Inferior parietal cortex (tissue), 1 donor: ENCODE results near the gene PTPRN2.
"Not testable (repeated sequence)": the region's sequence is repeated elsewhere in the genome, so short reads cannot be mapped to it uniquely, and the experiment has no call there.

Experiments used
- DNase-seq: peaks from one replicate; pipeline ENCODE4 v3.0.0-alpha.2; 2016; ENCODE audit errors: extremely low spot score

The PTPRN2 gene

DNA sequence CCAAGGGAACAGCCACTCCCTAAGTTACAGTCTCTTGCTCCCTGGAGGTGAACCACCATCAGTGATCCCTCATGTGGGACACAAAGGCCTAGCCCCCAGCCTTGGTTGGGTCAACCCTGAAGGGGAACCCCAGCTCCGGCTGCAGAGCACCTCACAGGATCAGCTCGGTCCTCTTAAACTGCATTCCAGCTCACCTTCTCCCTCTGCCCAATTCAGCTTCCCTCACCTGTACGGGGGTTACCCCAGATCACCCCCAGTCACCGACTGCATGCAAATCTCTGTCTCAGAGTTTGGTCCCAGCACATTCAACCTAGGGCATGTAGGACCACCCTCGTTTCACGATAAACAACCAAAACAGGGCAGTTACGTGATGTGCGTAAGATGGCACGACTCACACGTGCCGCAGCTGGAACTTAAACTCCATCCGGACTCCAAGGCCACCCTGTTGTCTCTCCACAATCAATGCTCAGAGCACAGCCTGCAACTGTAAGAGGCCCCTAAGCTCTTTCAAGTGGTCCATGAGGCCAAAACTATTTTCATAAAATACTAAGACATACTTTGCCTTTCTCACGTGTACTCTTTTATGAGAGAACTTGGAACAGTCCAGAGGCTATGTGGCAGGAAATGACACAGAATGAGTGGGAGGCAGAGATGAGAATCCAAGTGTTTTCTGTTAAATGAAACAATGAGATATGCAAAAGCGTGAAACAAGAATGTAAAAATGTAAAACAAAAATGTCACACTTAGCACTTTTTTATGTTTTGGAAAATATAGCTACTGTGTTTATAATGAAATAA, 285.2 kb downstream of the PTPRN2 start:
- no peak for DNase-seq

DNA sequence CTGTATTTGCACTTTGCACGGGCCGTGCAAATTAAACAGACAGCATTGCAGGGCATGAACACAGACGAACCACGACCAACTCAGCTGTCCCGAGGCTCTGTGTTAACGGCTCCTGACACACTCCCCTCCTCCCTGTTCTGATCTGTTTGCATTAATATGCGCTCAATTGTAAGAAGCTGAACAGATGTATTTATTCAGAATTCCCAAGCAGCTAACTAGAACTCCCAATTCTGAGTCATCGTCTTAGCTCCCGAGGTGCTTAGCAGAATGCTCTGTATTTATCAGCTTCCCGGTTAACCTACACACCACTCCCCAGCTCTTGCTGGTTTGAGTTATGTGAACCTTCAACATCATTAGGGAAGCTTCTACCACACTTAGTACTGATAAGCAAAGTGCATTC, 286.4 kb downstream of the PTPRN2 start:
- DNase-seq = no peak

DNA sequence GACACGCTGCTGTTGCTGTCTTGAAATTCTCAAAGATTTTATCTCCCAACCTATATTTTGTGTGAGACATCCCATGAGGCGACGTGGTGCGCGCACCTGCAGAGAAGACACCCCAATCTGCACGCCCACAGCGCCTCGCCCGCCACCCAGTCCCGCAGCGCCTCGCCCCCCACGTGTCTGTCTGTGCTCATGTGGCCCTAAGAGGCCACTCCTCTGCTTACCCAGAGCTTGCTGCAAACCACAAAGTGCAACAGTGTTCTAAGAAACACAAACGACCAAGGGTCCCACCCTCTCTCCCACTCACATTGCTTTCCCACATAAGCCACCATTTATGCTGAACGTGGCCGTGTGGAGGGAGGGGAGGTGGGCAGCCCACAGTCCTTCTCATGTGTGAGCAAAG, 287.2 kb downstream of the PTPRN2 start:
- DNase-seq = no peak

DNA sequence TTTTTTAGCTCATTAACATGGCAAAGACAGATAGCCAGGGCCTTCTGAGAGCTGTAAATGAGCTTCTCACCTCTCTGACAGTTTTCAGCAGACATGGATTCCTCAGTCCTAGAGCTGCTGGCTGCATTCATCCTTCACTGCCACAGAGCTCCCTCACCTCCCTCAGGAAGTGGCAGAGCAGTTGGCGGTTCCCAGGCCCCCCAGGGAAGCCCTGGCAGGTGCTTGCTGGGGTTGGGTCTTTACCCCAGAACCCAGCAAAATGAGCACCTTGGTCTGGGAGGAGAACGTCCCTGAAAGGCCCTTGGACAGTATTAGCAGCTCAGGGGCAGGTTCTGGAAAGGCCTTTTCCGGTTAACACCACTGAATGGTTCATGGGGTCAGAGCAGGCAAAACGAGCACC, 288.0 kb downstream of the PTPRN2 start:
- DNase-seq = no peak

DNA sequence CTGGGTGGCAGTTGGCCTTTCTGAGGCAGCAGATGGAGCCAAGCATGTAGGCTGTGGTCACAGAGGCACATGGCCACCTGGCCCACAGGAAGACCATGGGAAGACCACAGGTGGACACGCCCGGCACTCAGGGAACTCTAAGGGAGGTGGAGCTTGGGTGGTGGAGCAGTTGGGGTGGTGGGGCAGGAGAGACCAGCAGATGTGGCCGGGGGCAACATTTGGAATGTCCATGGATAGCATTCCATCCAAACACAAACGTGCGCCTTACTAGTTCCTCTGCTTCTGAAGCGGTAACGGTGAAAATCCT, 290.9 kb downstream of the PTPRN2 start:
- DNase-seq = no peak

DNA sequence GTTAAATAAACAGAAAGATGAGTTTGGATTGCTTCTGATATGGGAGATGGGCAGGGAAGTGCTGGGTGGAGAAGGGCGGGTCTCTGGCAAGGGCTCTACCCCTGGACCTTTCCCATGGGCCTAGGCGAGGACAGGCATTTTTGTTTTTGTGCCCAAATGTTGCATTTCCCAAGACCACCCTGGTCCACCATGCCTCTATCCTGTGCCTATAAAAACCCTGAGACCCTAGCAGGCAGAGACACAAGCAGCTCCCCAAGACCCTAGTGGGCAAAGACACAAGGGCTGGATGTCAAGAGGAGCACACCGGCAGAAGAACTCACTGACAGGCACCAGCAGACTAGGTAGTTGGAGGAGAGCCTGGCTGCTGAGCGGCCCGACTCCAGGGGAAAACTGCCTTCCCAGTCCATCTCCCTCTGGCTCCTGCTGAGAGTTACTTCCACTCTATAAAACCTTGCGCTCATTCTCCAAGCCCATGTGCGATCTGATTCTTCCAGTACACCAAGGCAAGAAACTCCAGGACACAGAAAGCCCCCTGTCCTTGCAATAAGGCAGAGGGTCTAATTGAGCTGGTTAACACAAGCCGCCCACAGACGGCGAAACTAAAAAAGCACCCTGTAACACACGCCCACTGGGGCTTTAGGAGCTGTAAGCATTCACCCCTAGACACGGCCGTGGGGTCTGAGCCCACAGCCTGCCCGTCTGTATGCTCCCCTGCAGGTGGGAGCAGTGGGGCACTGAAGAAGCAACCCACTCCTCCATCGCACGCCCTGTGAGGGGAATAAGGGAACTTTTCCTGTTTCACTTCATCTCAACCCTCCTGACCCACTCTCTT, 291.4 kb downstream of the PTPRN2 start:
- DNase-seq = no peak

DNA sequence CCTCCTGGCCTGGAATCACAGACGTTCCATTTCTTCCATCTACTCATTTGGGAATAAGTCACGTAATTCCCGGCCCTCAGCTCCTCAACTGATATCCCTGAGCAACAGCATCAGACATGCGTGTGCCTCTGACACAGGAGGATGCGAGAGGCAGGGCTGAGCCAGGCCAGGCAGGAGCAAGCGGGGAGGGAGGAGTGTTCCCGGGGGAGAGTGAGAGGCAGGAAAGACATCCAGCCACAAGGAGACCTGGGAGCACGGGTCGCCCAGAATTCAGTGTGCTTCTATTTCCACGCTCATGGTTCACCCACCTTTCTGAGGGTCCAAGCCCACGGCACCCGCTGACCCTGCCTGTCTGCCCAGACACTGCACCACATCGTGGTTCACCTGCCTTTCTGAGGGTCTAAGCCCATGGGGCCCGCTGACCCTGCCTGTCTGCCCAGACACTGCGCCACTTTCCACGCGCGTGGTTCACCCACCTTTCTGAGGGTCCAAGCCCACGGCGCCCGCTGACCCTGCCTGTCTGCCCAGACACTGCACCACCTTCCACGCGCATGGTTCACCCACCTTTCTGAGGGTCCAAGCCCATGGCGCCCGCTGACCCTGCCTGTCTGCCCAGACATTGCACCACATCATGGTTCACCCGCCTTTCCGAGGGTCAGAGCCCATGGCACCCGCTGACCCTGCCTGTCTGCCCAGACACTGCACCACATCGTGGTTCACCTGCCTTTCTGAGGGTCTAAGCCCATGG, 293.0 kb downstream of the PTPRN2 start:
- DNase-seq = not testable (repeated sequence)

DNA sequence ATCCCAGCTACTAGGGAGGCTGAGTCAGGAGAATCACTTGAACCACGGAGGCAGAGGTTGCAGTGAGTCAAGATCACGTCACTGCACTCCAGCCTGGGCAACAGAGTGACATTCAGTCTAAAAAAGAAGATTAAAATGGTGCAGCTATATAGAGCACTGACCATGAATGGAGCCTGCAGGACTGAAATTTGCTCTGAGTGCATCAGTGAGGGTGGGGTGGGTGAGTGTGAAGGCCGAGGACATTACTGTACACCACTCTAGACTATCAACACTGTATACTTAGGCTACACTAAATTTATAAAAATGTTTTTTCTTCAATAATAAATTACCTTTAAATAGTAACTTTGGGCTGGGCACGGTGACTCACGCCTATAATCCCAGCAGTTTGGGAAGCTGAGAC, 294.7 kb downstream of the PTPRN2 start:
- no peak for DNase-seq

DNA sequence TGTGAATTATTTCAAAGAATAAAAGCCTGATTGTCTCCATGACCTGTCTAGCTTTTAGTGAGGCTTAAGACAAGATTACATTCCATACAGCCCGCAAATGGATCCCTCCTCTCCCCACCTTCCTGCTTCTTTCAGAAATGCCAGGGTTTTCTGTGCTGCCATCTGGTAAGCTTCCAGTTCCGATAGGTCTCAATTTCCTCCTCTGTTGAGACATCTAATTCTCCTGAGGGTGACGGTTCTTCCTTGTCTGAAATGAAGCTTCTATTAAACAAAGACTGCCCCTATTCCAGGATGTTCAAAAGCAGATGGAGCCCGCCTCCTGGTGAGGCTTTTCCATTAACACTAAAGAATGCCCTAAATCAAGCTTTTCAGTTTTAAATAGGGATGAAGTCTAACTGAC, 295.6 kb downstream of the PTPRN2 start:
- DNase-seq = no peak

DNA sequence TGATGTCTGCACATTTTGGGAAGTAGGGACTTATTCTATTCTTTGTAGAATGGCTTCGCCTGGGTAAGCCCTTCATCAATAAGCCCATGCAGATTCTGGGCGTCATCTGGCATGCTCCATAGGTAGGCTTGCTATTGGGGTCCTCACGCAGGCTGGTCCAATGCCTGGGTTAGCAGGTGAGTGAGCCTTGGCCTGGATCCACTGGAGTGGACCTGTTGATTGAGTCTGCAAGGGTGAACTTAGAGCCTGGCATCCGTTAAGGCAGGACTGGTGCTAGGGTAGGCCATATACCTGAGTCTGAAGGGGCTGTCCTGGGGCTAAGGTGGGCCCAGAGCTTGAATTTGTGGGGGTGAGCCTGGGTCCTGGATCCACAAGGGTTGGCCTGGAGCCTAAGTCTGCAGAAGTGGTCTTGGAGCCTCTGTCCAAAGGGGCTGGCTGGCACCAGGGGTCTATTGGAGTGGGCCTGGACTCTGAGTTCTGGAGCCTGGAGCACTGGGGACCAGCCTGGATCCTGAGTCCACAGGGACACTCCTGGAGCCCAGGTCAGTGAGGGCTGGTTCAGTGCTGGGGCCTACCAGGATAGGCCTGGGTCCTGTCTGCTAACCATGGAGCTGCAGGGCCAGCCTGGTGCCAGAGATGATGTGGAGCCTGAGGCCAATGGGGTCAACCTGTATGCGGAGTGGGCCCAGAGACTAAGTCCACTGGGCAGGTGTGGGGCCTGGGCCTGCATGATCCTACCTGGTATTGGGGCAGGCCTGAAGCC, 297.7 kb downstream of the PTPRN2 start:
- no peak for DNase-seq

DNA sequence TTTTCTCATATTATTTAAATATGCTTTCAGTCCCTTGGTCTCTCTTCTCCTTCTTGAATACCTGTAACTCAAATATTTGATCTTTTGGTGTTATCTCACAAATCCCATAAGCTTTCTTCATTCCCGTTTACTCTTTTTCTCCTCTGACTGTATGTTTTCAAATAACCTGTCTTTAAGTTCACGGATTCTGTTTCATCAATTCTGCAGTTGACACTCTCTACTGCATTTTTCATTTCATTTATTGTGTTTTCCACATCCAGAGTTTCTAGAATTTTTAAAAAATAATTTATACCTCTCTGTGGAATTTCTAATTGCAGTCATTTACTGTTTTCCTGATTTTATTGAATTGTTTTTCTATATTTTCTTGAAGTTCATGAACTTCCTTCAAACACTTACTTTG, 298.4 kb downstream of the PTPRN2 start:
- no peak for DNase-seq

DNA sequence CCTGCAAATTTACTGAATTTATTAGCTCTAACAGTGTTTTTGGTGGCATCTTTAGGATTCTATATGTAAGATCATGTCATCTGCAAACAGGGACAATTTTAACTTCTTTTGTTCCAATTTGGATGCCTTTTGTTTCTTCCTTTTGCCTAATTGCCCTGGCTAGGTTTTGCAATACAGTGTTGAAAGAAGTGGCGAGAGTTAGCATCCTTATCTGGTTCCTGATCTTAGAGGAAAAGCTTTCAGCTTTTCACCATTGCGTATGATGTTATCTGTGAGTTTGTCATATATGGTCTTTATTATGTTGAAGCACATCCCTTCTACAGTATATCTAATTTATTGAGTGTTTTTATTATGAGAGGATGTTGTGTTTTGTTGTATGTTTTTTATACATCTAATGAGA, 301.4 kb downstream of the PTPRN2 start:
- no peak for DNase-seq

DNA sequence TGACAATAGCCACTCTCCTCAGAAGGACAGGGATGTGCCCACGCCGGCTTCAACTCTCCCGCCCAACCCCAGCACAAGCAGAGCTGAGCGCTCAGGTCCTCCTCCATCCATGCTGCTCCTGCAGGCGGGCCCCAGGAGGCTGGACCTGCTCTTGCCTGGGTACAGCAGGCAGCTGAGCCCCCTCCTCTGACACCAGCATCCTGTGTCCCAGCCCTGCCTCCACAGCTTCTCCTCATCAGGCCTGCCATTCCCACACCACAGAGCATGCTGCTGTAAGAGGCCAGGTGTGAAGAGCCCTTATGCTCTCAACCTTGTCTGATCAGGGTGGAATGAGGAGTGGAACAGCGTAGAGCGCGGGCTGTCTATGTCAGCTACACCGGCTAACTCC, 302.2 kb downstream of the PTPRN2 start:
- DNase-seq = no peak

DNA sequence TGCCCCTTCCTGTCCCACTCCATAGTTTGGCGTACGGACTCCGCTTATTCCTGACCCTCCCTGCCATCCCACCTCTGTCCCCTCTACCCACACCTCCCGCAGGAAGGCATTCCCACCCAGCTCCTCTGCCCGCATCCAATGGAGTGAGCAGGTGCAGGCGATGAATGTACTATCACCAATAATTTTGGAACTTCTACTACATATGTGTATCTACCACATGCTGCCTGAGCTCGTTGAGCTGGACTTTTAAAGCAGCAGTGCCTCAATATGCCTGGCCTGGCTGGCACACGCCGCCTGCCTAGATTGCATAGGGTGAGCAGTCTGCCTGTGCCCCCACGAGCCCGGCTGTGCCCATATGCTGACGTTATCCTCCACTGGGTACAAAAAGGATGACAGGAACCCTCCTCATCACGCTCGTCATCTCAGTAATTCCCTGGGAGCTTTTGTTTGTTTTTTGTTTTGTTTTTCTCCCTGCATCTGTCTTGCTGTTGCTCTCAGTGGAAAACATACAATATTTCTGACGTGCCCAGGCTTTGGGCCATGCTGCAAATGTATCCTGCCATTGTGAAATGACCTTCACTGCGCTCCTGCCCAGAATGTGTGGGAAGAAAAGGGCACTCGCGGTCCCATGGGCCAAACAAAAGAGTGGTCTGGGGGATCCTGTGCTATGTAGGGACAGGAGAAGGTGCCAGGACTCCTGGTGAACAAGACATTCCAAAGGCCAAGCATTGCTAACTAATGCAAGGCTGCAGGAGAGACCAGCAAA, 302.8 kb downstream of the PTPRN2 start:
- no peak for DNase-seq

DNA sequence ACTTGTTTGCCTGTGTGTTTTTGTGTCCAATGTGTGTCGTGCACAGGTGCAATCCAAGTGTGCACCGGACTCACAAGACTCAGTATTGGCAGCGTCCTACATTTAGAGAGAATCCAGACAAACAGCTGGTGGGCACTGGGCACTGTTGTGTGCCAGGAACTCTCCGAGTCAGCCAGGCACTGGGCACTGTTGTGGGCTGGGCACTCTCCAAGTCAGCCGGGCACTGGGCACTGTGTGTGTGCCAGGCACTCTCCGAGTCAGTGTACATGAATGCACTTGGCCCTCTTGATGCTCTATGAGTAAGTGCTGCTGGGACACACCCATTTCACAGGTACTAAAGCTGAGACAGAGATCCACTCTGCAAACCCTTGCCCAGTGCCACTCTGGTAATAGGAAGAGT, 303.5 kb downstream of the PTPRN2 start:
- DNase-seq = no peak

DNA sequence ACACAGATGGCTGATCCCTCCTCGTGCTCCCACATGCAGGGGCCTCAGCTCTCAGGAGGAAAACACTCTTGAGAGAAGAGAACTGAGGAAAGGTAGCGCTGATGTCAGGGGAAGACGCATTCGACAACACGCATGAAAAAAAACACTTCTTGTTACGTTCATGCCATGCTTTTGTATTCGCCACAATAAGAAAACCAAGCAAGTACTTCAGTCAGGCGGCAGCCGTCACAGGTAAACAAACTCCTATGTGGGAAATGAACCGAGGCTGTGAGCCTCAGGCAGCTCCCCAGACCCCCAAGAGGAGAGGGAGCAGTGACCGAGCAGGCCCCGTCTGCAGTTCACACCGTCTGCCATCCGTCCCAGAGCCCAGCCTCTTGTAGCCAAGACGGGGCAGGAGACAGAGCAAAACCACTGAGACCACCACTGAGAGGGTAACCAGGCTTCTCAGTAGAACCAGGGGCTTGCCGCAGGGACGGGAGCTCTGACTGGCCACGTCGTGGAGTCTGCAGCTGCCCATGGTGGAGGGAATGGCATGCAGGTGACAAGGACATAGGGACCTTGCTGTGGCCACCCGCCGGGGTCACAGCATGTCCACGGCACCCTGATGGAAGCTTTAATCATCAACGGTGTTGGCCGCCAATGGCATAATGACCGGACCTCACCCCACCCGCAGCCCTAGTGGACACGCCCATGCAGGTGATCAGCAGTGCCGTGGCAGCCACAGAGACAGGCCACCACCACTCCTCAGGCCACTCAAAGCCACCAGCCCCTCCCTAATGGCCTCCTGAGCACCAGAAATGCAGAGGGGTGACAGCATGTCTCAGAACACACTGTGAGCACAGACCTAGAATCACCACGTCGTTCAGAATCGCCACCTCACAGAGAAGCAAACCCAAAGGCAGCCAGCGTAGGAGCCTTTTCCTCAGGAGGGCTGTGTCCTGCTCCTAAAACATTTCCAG, 304.3 kb downstream of the PTPRN2 start:
- no peak for DNase-seq

DNA sequence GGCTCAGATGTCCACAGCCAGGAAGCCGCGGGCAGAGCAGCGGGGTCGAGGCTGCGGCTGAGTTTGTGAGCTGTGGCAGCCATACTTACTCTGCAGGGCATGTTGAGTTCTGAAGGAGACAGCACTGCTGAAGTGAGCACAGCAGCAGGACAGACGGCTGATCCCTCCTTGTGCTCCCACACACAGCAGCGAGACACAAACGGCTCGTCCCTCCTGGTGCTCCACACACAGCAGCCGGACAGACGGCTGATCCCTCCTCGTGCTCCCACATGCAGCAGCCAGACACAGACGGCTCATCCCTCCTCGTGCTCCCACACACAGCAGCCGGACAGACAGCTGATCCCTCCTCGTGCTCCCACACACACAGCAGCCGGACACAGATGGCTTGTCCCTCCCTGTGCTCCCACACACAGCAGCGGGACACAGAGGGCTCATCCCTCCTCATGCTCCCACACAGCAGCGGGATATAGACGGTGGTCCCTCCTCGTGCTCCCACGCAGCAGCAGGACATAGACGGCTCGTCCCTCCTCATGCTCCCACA, 305.1 kb downstream of the PTPRN2 start:
- DNase-seq = no peak

DNA sequence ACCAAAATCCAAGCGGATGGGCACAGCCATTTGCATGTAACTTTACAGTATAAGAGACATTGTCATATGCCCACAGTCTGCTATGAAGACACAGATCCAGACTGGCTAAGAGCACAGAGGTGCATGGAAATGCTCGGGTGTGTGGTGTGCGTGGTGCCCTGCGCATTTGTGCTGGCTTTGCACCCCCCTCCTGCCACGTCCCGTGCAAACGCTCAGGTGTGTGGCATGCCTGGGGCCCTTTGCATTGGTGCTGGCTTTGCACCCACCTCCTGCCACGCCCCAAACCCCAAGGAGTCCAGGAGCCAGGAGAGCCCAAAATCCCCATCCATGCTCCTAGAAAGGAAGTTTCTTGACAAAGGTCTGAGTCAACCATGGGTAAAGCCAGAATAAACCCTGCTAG, 306.2 kb downstream of the PTPRN2 start:
- DNase-seq = no peak

DNA sequence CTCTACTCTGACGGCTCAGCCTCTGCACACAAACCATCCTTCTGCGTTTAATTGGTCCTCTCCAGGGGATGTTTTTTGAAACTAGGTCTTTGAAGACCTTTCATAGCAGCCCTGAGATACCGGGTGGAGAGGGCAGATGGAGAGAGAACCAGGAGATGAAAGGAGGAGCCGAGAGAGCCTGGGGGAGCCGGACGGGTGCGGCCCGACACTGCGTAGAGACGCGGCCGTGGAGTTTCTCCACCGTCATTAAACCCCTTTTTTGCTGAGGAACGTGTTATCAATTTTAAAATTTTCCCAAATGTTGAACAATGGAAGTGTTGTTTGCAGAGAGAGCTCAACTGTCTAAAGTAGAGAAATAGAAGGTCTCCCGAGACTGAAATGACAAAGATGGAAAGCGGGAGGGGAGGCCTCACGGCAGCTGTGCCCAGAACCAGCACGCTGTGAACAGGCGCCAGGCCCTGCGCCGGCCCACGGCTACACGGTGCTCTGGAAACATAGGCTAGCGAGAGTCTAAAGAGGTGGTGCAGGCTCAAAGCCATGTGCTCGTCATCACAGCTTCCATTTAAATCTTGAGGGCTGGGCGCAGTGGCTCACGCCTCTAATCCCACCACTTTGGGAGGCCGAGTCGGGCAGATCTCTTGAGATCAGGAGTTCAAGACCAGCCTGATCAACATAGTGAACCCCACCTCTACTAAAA, 307.0 kb downstream of the PTPRN2 start:
- DNase-seq = no peak
